Neural progenitor cell (in vitro differentiated cells): ENCODE results near the gene QRFP.

ENCODE experiments used
- EZH2 ChIP-seq: fragments of 200-600 bp; sonication (generic); IDR thresholded peaks from 2 replicates; pipeline ENCODE4 v1.6.1; 2017; ENCODE audit warnings: antibody characterized with exemption, mild to moderate bottlenecking, moderate library complexity
- TF ChIP-seq, protein P1 (sequence below): fragments of 200-600 bp; sonication (generic); IDR thresholded peaks from 2 replicates; pipeline ENCODE4 v1.5.1; 2017; ENCODE audit warnings: antibody characterized with exemption, mild to moderate bottlenecking

DNA sequence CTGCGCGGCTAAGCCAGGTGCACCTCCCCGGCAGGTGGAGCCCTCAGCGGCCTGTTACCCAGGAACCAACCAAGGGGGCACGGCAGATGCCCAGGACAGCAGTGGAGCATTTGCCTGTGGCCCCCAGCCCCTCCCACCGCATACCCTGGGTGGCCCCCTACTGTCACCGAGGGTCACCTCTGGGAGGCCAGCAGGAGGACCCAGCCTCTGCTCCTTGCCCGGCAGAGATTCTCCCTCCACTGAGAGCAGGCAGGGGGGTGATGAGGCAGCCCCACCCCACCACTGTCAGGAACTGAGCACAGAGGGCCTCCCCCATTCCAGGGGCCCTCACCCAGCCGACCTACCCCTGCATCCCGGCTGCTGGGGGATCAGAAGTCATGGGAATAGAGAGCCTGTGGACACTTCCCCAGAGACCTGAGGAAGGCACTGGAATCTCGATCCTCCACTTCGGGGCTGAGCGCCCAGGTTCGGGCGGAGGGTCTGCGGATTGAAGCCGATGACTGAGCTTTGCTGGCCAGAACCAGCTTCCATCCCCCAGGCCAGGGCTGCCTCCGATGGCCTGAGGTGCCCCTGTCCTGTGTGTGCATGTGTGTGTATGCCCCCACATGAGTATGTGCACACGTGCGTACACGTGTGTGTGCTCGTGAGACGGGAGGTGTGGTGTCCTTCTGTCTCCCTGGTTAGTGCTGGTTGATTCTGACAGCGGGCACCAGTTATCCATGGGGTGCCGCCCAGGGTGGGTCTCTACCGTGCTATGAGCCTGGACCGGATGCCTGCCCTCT is at the start of gene QRFP:
- no peak for TF ChIP-seq EZH2
- TF ChIP-seq, protein P1, sequence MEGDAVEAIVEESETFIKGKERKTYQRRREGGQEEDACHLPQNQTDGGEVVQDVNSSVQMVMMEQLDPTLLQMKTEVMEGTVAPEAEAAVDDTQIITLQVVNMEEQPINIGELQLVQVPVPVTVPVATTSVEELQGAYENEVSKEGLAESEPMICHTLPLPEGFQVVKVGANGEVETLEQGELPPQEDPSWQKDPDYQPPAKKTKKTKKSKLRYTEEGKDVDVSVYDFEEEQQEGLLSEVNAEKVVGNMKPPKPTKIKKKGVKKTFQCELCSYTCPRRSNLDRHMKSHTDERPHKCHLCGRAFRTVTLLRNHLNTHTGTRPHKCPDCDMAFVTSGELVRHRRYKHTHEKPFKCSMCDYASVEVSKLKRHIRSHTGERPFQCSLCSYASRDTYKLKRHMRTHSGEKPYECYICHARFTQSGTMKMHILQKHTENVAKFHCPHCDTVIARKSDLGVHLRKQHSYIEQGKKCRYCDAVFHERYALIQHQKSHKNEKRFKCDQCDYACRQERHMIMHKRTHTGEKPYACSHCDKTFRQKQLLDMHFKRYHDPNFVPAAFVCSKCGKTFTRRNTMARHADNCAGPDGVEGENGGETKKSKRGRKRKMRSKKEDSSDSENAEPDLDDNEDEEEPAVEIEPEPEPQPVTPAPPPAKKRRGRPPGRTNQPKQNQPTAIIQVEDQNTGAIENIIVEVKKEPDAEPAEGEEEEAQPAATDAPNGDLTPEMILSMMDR, result no peak
